Inflammatory macrophage treated with lipopolysaccharide for 1 hour (primary cell): Measurements from ENCODE around the gene SCP2.

Experiments
- DNase-seq, 2 donors: peaks; one replicate each; pipeline ENCODE4 v3.0.0-alpha.2; 2020 to 2022

SCP2 gene

GRCh38 chr1:53069663-53070327 is 142.7 kb downstream of the SCP2 start:
- DNase-seq: no peak

- DNase-seq: no peak
Observed at GRCh38 chr1:53070621-53071020, 143.5 kb downstream of the SCP2 start.

GRCh38 chr1:53071167-53071865 is 144.2 kb downstream of the SCP2 start:
- no peak for DNase-seq

GRCh38 chr1:53071915-53072314 is 144.8 kb downstream of the SCP2 start:
- no peak for DNase-seq

GRCh38 chr1:53073287-53073686 is 146.2 kb downstream of the SCP2 start:
- no peak for DNase-seq

GRCh38 chr1:53073868-53074311 is 146.8 kb downstream of the SCP2 start:
- DNase-seq: no peak

- DNase-seq: no peak
Observed at GRCh38 chr1:53074313-53075154, 147.5 kb downstream of the SCP2 start.

GRCh38 chr1:53075206-53075605 is 148.1 kb downstream of the SCP2 start:
- peak in 1 of 2 donors; percentile 3 for DNase-seq

GRCh38 chr1:53075761-53076163 is 148.7 kb downstream of the SCP2 start:
- no peak for DNase-seq

GRCh38 chr1:53076165-53076564 is 149.1 kb downstream of the SCP2 start:
- DNase-seq: no peak

GRCh38 chr1:53076721-53077598 is 149.9 kb downstream of the SCP2 start:
- DNase-seq: no peak

GRCh38 chr1:53077599-53077965 is 150.5 kb downstream of the SCP2 start:
- DNase-seq: no peak

- no peak for DNase-seq
Observed at GRCh38 chr1:53078333-53079101, 151.4 kb downstream of the SCP2 start.

GRCh38 chr1:53079251-53079650 is 152.2 kb downstream of the SCP2 start:
- DNase-seq: no peak

- DNase-seq: no peak
Observed at GRCh38 chr1:53080041-53080440, 153.0 kb downstream of the SCP2 start.

GRCh38 chr1:53080769-53081168 is 153.7 kb downstream of the SCP2 start:
- no peak for DNase-seq

GRCh38 chr1:53081384-53082066 is 154.4 kb downstream of the SCP2 start:
- DNase-seq: no peak

- DNase-seq: no peak
Observed at GRCh38 chr1:53082826-53083455, 155.9 kb downstream of the SCP2 start.

- no peak for DNase-seq
Observed at GRCh38 chr1:53083636-53084588, 156.8 kb downstream of the SCP2 start.

GRCh38 chr1:53084589-53084971 is 157.5 kb downstream of the SCP2 start:
- no peak for DNase-seq
